Activated CD4-positive, CD25-positive, alpha-beta regulatory T cell treated with anti-CD3 and anti-CD28 coated beads, Interleukin-2, amount 50 U/mL, for 72 hours (primary cell): ENCODE data around the gene AGAP9.
"Not testable (repeated sequence)": the region's sequence is repeated elsewhere in the genome, so short reads cannot be mapped to it uniquely, and the experiment has no call there.

Source experiments
- DNase-seq: peaks from one replicate; pipeline ENCODE4 v3.0.0; 2021

Gene AGAP9

DNA sequence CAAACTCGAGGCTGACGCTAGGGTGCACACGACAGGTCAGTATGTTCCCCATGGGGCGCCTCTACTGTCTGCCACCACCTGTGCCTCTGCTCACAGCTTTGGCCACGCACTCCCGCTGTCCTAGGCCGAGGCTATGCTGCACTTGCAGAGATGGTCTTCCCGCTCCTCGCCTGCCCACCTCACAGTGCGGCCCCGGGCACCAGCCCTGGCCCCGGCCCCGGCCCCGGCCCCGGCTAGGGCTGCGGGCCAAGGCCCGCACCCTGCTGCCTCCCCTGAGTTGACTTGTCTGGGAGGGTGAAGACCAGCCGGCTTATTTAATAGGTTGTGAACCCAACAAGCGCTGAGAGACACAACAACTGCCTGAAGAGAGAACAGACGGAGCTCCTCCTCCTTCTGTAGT is at the start of gene AGAP9:
Gene AGAP9, minus strand, starts transcription at position 164 of the 400 bp plus-strand sequence. Its CDS starts 112 bp downstream, at position 52.
- not testable (repeated sequence) for DNase-seq

DNA sequence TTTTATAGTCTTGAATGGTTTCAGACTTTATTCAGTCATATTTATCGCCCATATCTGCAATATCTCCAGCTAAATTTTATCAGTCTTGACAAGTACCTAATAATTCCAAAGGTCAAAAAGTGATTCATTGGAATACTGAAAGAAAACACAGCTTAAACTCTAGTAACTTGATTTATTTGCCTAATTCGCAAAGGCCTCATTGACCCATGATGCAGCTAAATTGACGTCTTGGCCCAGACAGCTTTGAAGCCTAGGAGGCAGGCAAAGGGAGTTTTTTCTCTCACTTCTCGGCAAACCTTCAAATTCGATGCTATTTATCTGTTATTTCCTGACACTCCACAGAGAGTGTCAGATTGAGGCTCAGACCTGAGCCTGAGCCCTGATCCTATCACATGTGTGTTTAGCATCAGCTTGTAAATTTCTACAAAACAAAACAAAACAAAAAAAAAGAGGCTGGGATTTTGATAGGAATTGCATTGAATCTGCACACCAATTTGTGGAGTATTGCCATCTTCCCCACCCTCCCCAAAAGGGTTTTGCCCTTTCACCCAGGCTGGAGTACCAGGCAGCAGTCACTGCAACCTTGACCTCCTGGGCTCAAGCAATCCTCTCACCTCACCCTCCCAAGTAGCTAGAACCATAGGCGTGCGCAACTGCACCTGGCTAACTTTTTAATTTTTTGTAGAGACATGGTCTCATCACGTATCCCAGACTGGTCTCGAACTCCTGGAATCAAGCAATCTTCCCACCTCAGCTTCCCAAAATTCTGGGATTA is 47.9 kb upstream of the AGAP9 start:
- not testable (repeated sequence) for DNase-seq

DNA sequence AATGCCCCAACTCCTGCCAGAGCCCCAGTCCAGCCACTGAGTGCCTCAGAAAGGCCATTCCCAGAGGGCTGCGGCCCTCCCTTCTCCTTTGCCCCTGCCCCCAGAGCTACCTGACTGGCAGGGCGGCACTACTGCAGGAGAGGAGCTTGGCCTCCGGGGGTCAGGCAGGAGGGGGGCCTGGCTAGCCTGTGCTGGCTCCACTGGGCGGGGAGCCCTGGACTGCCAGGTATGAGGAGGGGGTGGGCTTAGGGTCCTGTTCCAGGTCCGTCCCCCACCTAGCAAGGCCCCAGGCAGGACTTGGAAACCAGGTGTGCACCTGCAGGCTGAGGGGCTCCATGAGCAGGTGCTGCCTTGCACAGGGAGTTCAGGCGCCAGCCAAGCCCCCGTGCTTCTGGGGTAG is 43.3 kb upstream of the AGAP9 start:
- DNase-seq, result not testable (repeated sequence)

DNA sequence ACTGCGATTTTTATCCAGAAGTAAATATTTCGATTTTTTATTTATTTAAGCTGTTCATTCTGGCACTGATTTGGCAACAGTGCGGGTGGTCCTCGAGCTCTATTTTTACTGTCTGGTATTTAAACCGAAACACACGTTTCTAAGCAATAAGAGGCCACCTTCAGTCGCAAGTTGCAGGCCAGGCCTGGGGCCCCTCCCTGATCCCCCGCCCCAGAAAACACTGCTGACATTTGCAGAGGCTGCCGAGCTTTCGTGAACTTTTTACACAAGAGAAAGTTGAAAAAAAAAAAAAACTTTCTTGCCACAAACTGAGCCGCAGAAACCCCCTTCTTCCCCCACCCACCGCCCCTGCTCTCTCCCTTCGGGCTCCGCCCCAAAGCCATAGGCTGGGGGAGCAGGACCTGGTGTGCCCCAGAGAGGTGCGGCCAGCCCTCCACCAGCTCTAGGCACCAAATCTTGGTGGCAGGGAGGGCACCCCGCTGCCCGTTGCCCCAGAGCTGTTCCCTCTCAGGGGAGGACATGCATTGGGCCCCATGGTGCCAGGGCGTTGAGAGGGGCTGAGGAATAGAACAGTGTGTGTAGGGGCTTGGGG is 42.8 kb upstream of the AGAP9 start:
- not testable (repeated sequence) for DNase-seq

DNA sequence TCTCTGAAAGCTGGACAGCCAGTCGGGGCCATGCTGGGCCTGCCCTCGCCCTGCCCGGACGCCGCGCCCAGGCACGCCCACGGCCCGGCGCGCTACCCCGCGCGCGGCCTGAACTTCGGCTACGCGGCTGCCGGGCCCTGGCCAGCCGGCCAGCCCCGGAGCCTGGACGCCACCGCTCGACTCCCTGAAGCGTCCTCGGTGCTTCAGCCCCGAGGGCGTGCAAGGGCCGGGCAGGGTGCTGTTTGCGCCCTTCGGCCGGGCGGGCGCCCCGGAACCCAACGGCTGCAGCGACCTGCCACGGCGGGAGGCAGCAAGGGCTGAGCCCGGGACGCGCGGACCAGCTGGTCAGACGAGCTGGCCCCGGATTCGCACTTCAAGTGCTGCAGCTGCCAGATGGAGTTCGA is 42.1 kb upstream of the AGAP9 start:
- DNase-seq, result not testable (repeated sequence)

DNA sequence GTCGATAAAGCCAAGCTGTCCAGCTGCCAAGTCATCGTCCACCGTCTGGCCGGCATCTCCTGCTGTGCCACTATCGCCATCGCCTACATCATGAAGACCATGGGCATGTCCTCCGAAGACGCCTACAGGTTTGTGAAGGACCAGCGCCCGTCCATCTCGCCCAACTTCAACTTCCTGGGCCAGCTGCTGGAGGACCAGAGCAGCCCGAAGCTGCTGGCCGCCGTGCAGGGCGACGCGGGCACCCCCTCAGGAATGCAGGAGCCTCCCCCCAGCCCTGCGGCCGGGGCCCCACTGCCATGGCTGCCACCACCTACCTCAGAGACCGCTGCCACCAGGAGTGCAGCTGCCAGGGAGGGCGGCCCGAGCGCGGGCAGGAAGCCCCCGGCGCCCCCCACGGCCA is 41.5 kb upstream of the AGAP9 start:
- not testable (repeated sequence) for DNase-seq

DNA sequence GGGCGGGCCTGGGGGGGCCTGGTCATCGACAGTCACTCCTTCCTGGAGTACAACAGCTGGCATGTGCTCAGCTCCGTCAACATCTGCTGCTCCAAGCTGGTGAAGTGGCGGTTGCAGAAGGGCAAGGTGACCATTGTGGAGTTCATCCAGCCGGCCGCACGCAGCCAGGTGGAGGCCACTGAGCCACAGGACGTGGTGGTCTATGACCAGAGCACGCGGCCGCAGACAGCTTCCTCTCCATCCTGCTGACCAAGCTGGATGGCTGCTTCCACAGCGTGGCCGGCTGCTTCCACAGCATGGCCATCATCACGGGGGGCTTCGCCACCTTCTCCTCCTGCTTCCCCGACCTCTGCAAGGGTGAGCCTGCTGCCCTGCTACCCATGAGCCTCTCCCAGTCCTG is 40.9 kb upstream of the AGAP9 start:
- not testable (repeated sequence) for DNase-seq

DNA sequence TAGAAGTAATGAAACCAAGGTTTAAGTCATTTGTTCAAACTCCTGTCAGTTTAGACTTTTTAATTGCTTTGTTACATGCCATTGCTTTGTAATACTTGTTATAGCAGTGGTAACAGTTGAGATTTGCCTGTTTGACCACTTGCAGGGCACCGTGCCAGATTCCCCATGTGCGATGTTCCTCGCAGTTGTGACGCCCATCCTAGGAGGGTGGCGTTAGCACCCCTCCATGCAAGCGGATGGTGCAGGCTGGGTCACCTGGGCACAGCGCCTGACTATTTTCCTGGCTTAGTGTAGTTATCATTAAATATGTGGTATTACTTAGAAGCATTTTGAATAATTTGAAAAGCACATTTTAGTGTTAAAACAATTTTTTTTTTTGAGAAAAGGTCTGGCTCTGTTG is 37.0 kb upstream of the AGAP9 start:
- not testable (repeated sequence) for DNase-seq

DNA sequence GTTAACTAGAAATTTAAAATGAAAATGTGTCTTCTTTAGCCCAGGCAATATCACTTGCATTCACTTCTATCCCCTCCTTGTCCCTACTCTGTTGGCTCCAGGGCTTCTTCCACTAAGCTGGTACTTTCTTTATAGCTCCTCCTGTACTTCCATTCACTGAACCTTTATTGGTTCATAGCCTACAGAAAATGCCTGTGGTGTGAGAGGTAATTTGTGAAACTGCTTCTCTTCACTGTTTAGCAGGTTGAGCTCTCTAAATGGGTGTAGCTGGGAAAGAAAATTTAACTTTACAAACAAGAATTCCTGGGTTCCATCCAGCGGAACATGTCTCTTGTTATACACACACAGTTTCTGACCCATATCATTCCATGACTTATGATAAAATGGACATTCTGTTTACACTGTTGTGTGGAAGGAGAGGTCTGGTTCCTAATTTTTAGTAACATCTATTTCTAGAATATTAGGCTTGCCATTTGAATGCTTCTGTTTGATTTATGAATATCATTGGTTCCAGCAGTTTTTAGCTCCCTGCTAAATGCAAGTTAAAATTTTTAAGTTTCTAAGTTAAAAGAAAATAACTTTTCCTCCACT is 36.4 kb upstream of the AGAP9 start:
- not testable (repeated sequence) for DNase-seq

DNA sequence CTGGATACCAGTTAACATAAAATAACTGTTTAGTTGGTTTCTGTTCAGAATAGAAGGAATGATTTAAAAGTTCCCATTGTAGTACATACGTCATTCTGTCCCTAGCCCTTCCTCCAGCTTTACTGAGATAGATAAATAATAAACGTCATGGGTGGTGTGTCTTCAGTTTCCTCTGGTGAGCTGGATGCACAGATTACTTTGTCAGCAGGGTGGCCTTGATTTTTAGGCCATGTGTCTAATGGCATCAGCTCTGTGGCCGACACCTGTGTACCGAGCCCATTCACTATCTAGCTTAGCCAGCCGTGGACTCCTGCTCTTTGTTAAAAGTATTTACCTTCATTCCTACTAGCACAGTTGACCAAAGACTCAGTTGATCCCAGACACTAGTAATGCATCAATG is 34.7 kb upstream of the AGAP9 start:
- not testable (repeated sequence) for DNase-seq

DNA sequence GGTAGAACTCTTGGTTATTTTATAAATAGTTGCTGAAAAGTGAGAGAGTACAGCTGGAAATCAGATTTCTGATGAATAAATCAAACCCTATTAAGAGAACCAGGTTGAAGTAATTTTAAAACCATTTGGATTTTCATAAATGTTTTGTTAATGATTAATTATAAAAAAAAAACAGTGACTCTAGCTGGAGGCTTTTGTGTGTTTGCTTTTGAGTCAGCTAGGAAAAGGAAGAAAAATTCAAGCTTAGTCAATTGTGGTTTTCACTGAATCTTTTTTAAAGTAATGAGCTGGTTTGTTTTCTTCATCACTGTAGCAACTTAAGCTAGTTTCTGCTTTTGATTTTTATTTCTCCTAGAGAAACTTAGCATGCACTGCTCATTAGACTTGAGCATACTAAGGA is 34.2 kb upstream of the AGAP9 start:
- DNase-seq, result not testable (repeated sequence)

DNA sequence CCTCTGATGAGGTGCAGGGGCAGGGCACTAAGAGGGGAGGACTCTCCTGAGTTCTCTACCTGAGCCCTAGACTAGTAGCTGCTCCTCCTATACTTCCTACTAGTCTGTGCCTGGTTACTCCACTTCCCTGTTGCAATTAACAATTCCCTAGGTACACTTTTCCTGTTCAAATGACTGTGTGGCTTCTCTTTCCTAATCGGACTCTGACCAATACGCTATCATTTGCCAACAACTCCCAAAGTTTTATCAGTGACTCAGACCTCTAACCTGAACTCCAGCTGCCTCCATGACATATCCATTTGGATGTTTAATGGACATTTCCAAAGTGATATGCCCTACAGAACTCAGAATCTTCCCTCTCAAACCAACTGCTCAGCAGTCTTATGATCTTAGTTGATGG is 31.9 kb upstream of the AGAP9 start:
- DNase-seq, result not testable (repeated sequence)

DNA sequence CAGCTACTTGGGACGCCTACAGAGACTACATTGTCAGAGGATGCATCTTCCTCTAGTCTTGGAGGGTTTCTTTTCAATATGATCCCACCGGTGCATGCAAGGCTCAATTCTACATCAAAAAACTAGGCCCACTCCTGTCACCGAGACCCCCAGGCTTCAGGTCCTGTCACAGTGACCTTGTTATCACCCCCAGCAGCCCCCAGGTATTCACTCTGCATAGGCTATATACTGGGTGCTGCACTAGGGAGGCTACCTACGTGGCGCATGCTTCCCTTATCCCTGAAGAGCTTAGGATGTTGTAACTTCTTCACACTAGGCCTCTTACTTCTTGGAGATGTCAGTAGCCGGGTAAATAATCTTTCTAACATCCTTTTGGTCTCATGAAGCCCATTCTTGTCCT is 31.1 kb upstream of the AGAP9 start:
- DNase-seq, result not testable (repeated sequence)

DNA sequence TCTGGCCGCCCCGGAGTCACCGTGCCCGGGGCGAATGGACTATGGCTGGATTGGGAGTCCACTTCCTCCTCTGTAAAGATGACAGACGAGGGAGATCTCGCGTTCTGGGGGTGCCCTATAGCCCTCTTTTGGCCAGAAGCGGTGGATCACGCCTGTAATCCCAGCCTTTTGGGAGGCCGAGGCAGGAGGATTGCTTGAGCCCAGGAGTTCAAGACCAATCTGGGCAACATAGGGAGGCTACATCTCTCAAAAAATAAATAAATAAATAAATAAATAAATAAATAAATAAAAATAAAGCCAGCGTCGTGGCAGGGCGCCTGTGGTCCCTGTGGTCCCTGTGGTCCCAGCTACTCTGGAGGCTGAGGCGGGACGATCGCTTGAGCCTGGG is 30.4 kb upstream of the AGAP9 start:
- DNase-seq, result not testable (repeated sequence)

DNA sequence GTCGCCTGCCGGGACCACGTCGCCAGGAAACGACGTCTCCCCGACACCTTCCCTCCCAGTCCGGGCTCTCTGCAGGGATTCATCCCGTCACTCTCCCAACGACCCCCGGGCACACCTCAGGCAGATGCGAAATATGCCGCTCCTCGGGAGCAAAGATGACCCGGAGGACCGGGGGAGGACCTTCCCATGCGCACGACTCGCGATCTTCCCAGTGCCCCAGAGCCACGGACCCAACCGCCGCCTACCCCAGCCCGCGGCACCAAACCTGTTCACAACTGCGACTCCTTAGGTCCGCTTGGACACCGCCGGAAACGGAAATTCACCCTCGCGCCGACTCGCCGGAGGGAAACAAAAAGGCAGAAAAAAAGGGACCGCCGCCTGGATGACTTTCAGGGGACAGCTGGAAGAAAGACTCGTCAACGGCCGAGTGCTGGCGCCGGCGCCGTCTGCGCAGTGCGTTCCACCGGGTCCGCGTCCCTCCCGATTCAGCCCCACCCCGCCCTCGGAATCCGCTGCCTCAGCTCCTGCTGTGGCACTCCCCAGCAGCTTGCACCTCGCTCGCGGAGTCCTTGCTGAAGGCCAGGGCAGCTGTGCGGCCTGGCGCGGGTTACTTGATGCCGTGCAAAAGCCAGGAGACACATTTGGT is 29.9 kb upstream of the AGAP9 start:
- DNase-seq, result peak; percentile 73

DNA sequence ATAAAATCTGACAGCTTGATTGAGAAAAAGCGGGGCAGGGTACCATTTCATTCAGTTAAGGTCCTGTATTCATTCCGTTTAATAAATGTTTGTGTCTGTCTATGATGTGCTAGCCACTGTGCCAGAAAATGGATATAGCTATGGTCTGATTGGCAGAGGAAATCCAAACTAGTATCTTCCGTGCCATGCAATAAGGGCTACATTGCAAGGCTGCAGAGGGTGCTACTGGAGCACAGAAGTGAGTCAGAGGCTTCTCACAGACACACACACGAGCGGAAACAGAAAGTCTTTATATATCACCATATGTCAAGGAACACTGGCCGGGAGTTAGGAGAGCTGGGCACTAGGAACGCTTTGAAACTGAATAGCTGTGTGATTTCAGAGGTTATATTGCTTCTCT is 29.3 kb upstream of the AGAP9 start:
- not testable (repeated sequence) for DNase-seq

DNA sequence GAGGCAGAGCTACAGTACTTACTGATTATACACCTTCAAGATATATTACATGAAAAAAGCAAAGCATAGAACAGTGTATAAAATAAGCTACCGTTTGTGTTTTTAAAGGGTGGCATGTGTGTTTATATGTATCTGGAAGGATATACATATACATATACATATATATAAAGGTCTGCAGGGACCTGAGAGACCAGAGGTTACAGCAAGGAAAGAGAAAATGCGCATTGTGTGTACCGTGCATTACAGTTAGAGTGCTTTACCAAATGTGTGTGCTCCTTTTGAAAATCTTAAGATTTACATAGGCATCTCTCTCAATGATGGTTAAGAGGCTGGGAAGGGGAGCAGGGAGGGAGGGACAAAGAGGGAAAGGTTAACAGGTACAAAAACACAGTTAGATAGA is 23.8 kb upstream of the AGAP9 start:
- DNase-seq, result not testable (repeated sequence)

DNA sequence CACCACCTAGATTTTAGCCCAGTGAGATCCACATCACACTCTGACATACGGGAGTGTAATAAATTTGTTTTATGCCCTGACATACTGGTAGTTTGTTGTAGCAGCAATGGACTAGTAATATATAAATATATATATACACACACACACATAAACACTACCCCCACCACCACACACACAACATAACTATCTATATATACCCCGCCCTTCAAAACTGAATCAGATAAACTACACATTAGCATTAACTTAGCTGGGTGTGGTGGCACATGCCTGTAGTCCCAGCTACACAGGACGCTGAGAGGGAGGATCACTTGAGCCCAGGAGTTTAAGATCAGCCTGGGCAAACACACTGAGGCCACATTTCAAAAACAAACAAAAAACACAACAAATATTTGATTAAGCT is 13.0 kb upstream of the AGAP9 start:
- not testable (repeated sequence) for DNase-seq

DNA sequence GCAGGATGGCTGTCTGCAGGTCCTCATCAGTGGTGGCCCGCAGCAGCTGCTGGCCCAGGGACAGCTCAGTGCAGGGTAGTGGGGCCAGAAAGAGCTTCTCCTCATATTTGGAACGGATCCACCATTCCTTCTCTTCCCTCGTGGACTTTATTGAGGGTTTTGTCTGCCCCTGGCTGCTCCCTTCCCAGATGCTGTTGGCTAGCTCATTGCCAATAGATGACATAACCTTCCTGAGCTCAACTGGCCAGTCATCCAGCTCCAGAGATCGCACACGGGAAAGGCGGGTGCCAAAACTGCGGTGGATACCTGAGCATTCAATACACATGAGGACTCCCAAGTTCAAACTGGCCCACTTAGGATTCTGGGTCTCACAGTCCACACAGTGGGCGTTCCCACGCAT is 21.1 kb downstream of the AGAP9 start:
- DNase-seq, result not testable (repeated sequence)

DNA sequence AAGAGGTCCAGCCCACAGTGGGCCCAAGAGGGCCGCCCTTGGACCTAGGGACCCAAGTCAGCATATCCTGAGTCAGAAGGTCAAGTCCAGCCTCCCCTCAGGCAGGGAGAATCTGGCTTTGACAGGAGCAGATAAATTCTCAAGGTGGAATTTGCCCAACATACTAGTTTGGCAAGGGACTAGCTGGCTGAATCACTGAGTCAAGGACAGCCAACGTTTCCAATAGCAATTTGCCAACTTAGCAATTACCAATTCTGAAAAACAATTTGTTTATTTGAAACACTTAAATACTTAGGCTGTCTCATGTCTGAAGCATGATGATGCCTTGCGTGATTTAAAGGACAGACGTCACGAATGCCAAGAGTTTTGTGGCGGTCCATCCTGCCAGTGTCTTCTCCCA is 29.2 kb downstream of the AGAP9 start:
- not testable (repeated sequence) for DNase-seq

DNA sequence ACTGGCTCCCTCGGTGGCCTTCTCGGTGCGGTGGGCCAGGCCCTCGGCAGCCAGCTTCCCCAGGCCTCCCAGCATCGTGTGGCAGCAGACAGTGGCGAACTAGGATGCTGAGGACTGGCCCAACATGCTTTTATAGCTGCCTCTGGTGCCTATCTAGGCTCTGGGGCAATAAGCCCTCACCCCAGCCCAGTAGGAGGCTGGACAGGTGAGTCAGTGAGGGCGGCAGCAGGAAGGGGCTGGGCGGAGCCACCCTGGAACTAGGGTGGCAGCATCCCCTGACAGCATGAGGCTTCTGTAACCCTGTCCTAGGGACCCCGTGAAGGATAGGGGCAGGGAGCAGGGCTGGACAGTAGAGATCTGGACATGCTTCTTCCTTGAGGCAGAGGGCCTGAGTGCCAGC is 31.8 kb downstream of the AGAP9 start, which contains the start of gene FAM25G:
Gene FAM25G, minus strand, starts transcription at position 101 of the 400 bp plus-strand sequence. Its CDS starts 26 bp downstream, at position 75.
- not testable (repeated sequence) for DNase-seq

DNA sequence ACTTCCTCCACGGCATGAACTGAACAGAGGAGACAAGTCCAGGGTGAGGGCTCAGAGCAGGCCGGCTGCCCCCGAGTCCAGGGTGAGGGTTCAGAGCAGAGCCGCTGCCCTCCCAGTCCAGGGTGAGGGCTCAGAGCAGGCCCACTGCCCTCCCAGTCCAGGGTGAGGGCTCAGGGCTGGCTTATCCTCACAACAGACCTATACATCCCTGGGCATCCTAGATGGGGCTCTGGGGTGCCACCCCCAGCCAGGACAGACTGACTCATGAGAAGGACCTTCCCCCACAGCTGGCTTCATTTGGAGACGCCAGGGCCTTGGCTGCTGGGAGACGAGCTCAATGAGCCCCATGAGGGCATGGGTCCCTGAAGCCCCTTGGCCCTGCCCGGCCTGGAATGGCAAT is 33.8 kb downstream of the AGAP9 start:
- not testable (repeated sequence) for DNase-seq

DNA sequence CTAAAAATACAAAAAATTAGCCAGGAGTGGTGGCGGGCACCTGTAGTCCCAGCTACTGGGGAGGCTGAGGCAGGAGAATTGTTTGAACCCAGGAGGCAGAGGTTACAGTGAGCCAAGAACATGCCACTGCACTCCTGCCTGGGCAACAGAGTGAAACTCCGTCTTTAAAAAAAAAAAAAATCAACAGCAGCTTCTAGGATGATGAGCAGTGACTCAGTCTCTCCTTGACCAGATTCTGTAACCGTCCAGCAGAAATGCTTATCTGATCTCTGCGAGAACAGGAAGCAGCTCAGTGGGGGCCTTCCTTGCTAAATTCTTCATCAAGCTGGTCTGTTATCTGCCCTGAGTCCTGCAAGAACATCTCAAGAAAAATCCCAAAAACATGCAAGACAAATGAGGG is 37.5 kb downstream of the AGAP9 start:
- DNase-seq, result not testable (repeated sequence)
